Fibroblast of skin of right biceps (primary cell): Measurements from ENCODE around the gene ZBTB38.

ENCODE experiments used
- DNase-seq: peaks from one replicate; pipeline ENCODE4 v3.0.0-alpha.2; 2013

ZBTB38 gene

GRCh38 chr3:141388823-141389621 is 20.7 kb downstream of the ZBTB38 start:
- no peak for DNase-seq

GRCh38 chr3:141389703-141390102 is 21.4 kb downstream of the ZBTB38 start:
- DNase-seq, result no peak

GRCh38 chr3:141390747-141391146 is 22.4 kb downstream of the ZBTB38 start:
- DNase-seq, result no peak

- no peak for DNase-seq
These were observed 23.1 kb downstream of the ZBTB38 start for GRCh38 chr3:141391298-141391990.

- DNase-seq, result no peak
These were observed 23.6 kb downstream of the ZBTB38 start for GRCh38 chr3:141391991-141392316.

GRCh38 chr3:141392416-141392815 is 24.1 kb downstream of the ZBTB38 start:
- no peak for DNase-seq

GRCh38 chr3:141392897-141393734 is 24.8 kb downstream of the ZBTB38 start:
- no peak for DNase-seq

- no peak for DNase-seq
These were observed 25.4 kb downstream of the ZBTB38 start for GRCh38 chr3:141393735-141394076.

GRCh38 chr3:141394560-141394959 is 26.3 kb downstream of the ZBTB38 start:
- no peak for DNase-seq

GRCh38 chr3:141395005-141395589 is 26.8 kb downstream of the ZBTB38 start:
- no peak for DNase-seq

GRCh38 chr3:141397996-141398395 is 29.7 kb downstream of the ZBTB38 start:
- no peak for DNase-seq

GRCh38 chr3:141399200-141399599 is 30.9 kb downstream of the ZBTB38 start:
- no peak for DNase-seq

GRCh38 chr3:141400073-141400971 is 32.0 kb downstream of the ZBTB38 start:
- no peak for DNase-seq

- DNase-seq, result no peak
These were observed 32.8 kb downstream of the ZBTB38 start for GRCh38 chr3:141401095-141401494.

- peak; percentile 51 for DNase-seq
These were observed 33.5 kb downstream of the ZBTB38 start for GRCh38 chr3:141401573-141402475.

GRCh38 chr3:141402476-141403171 is 34.3 kb downstream of the ZBTB38 start:
- DNase-seq, result peak; percentile 81

- peak; percentile 62 for DNase-seq
These were observed 35.3 kb downstream of the ZBTB38 start for GRCh38 chr3:141403576-141403975.

GRCh38 chr3:141405025-141405424 is 36.7 kb downstream of the ZBTB38 start:
- DNase-seq, result peak; percentile 78

GRCh38 chr3:141405591-141405990 is 37.3 kb downstream of the ZBTB38 start:
- peak; percentile 89 for DNase-seq

GRCh38 chr3:141406265-141406664 is 38.0 kb downstream of the ZBTB38 start:
- no peak for DNase-seq
